HepG2 (cell line): ENCODE measurements around the gene NES. TPM values are rescaled to one million over a fixed set of nuclear protein-coding genes. Genes with fewer than 3 reads are reported as not detected.

ENCODE experiments used
- HHEX ChIP-seq: IDR thresholded peaks from 2 replicates; pipeline ENCODE4 v1.6.1; 2016; ENCODE audit warnings: control low read depth
- HMG20B ChIP-seq: conservative IDR thresholded peaks from 2 replicates; pipeline ENCODE4 v1.6.1; 2016; ENCODE audit warnings: missing genetic modification reagents, missing compliant biosample characterization
- HNRNPLL ChIP-seq: fragments of 200-400 bp; formaldehyde crosslinking; IDR thresholded peaks from 2 replicates; pipeline ENCODE4 v1.6.1; 2017; ENCODE audit warnings: mild to moderate bottlenecking, low read depth, low read length; ENCODE audit not compliant: poor library complexity, severe bottlenecking
- MXD4 ChIP-seq: IDR thresholded peaks from 2 replicates; pipeline ENCODE4 v1.6.1; 2016; ENCODE audit warnings: mild to moderate bottlenecking, missing biosample characterization, missing genetic modification reagents
- PAF1 ChIP-seq: IDR thresholded peaks from 2 replicates; pipeline ENCODE4 v1.6.1; 2016; ENCODE audit warnings: missing genetic modification reagents, missing compliant biosample characterization
- SUZ12 ChIP-seq: fragments of 150-350 bp; IDR thresholded peaks from 2 replicates; pipeline ENCODE4 v1.6.1; 2014; ENCODE audit warnings: low read depth, low read length
- ZNF124 ChIP-seq: sonication (generic); formaldehyde crosslinking; IDR thresholded peaks from 2 replicates; pipeline ENCODE4 v1.4.0; 2020; ENCODE audit warnings: missing genetic modification reagents
- ZNF17 ChIP-seq: sonication (generic); formaldehyde crosslinking; IDR thresholded peaks from 2 replicates; pipeline ENCODE4 v1.5.0; 2020; ENCODE audit warnings: mild to moderate bottlenecking, missing genetic modification reagents
- ZNF333 ChIP-seq: sonication (generic); formaldehyde crosslinking; IDR thresholded peaks from 2 replicates; pipeline ENCODE4 v1.4.0; 2020; ENCODE audit warnings: mild to moderate bottlenecking, missing genetic modification reagents, borderline replicate concordance
- polyA plus RNA-seq, 8 experiments: library from polyadenylated mRNA; depleted of rRNA in 3 of 8; stranded (reverse) in 7 of 8; unstranded in 1 of 8; fragments of >200 nt; fragmentation: Illumina TruSeq in 4 of 8; extraction: Trizol in 4 of 8; gene quantifications; 2 replicates each; pipeline versions ENCODE4 v1.2.1 to v1.2.3, GENCODE V29; 2011 to 2016; ENCODE audit warnings: low read depth in 4 of 8, missing spikeins in 1 of 8, mixed read lengths in 1 of 8; ENCODE audit not compliant: insufficient read depth in 1 of 8
- total RNA-seq, 5 experiments: library from RNA; depleted of rRNA; stranded (reverse); fragments of >200 nt; fragmentation: Illumina TruSeq; extraction: Trizol; gene quantifications; 2 replicates each; pipeline ENCODE4 v1.2.3, GENCODE V29; 2016; ENCODE audit warnings: low read depth in 1 of 5
- TF ChIP-seq, protein P1 (sequence below): sonication (generic); formaldehyde crosslinking; IDR thresholded peaks from 2 replicates; pipeline ENCODE4 v1.4.0; 2020; ENCODE audit warnings: missing genetic modification reagents
- TF ChIP-seq, protein P2 (sequence below): sonication (generic); formaldehyde crosslinking; IDR thresholded peaks from 2 replicates; pipeline ENCODE4 v1.4.0; 2020; ENCODE audit warnings: missing genetic modification reagents, borderline replicate concordance
- TF ChIP-seq, protein P3 (sequence below): sonication (generic); formaldehyde crosslinking; IDR thresholded peaks from 2 replicates; pipeline ENCODE4 v1.9.0; 2021; ENCODE audit warnings: missing genetic modification reagents, borderline replicate concordance
- TF ChIP-seq, protein P4 (sequence below): sonication (generic); formaldehyde crosslinking; IDR thresholded peaks from 2 replicates; pipeline ENCODE4 v1.5.0; 2020; ENCODE audit warnings: missing genetic modification reagents
- TF ChIP-seq, protein P5 (sequence below): sonication (generic); formaldehyde crosslinking; IDR thresholded peaks from 2 replicates; pipeline ENCODE4 v1.5.1; 2020; ENCODE audit warnings: missing genetic modification reagents, mild to moderate bottlenecking, borderline replicate concordance
- TF ChIP-seq, protein P6 (sequence below): sonication (generic); formaldehyde crosslinking; IDR thresholded peaks from 2 replicates; pipeline ENCODE4 v1.8.0; 2022; ENCODE audit warnings: missing genetic modification reagents, mild to moderate bottlenecking, moderate library complexity, borderline replicate concordance

The NES gene
- total and polyA plus RNA-seq, 2 of the 13 experiments (the other 11 are each of a cell fraction or from before 2014, with no cell fraction given): 1.7 to 16.6 TPM

DNA sequence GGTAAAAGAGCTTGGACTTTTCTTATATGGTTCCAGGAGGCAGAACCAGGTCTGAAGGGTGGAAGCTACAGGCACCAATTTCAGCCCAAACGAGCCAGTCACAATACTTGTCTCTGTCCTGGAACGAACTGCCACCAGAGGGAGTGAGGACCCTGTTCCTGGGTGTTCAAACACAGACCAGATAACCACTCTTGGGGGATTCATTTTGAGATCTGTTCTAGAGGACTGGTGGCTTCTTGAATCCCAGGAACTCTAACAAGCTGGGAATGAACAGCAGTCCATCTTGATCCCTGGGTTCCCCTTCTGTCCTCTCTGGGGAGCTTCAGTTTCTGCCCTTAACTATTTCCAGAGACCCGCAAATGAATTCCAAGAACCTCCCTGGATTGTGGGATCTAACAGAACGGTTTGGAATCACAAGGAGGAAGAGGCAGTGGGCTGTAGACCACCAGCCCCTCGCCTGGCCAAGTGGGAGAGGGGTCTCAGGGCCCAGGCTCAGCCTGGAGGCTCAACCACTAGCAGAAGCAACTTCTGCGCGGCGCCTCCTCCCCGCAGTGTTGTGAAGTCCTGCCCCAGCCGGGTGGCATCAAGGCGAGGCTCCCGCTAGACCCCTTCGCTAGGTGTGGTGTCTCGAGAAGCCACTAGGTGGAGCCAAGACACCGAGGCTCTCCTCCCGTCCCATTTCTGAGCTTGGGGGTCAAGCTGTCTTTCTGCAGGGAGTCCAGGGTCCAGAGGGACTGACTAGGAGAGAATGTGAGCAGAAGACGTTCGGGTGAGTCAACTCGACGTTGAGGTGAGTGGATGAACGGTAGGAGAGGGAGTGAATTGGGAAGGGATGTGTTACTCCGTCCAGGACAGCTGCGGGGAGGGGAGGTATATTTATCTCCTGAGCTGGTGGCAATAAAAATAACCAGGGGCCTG, 12.1 kb upstream of the NES start (continued):
- TF ChIP-seq, protein P1, sequence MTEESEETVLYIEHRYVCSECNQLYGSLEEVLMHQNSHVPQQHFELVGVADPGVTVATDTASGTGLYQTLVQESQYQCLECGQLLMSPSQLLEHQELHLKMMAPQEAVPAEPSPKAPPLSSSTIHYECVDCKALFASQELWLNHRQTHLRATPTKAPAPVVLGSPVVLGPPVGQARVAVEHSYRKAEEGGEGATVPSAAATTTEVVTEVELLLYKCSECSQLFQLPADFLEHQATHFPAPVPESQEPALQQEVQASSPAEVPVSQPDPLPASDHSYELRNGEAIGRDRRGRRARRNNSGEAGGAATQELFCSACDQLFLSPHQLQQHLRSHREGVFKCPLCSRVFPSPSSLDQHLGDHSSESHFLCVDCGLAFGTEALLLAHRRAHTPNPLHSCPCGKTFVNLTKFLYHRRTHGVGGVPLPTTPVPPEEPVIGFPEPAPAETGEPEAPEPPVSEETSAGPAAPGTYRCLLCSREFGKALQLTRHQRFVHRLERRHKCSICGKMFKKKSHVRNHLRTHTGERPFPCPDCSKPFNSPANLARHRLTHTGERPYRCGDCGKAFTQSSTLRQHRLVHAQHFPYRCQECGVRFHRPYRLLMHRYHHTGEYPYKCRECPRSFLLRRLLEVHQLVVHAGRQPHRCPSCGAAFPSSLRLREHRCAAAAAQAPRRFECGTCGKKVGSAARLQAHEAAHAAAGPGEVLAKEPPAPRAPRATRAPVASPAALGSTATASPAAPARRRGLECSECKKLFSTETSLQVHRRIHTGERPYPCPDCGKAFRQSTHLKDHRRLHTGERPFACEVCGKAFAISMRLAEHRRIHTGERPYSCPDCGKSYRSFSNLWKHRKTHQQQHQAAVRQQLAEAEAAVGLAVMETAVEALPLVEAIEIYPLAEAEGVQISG: no peak
- TF ChIP-seq HNRNPLL (peak; percentile 21), MXD4 (CRISPR knock-in tag) (no peak), ZNF333 (CRISPR knock-in tag) (no peak), SUZ12 (no peak), ZNF124 (CRISPR knock-in tag) (no peak), HHEX (CRISPR knock-in tag) (no peak), ZNF17 (CRISPR knock-in tag) (no peak), PAF1 (no peak), HMG20B (CRISPR knock-in tag) (no peak)
- TF ChIP-seq, protein P2, sequence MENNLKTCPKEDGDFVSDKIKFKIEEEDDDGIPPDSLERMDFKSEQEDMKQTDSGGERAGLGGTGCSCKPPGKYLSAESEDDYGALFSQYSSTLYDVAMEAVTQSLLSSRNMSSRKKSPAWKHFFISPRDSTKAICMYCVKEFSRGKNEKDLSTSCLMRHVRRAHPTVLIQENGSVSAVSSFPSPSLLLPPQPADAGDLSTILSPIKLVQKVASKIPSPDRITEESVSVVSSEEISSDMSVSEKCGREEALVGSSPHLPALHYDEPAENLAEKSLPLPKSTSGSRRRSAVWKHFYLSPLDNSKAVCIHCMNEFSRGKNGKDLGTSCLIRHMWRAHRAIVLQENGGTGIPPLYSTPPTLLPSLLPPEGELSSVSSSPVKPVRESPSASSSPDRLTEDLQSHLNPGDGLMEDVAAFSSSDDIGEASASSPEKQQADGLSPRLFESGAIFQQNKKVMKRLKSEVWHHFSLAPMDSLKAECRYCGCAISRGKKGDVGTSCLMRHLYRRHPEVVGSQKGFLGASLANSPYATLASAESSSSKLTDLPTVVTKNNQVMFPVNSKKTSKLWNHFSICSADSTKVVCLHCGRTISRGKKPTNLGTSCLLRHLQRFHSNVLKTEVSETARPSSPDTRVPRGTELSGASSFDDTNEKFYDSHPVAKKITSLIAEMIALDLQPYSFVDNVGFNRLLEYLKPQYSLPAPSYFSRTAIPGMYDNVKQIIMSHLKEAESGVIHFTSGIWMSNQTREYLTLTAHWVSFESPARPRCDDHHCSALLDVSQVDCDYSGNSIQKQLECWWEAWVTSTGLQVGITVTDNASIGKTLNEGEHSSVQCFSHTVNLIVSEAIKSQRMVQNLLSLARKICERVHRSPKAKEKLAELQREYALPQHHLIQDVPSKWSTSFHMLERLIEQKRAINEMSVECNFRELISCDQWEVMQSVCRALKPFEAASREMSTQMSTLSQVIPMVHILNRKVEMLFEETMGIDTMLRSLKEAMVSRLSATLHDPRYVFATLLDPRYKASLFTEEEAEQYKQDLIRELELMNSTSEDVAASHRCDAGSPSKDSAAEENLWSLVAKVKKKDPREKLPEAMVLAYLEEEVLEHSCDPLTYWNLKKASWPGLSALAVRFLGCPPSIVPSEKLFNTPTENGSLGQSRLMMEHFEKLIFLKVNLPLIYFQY (CRISPR knock-in tag): no peak
- TF ChIP-seq, protein P3, sequence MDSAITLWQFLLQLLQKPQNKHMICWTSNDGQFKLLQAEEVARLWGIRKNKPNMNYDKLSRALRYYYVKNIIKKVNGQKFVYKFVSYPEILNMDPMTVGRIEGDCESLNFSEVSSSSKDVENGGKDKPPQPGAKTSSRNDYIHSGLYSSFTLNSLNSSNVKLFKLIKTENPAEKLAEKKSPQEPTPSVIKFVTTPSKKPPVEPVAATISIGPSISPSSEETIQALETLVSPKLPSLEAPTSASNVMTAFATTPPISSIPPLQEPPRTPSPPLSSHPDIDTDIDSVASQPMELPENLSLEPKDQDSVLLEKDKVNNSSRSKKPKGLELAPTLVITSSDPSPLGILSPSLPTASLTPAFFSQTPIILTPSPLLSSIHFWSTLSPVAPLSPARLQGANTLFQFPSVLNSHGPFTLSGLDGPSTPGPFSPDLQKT (CRISPR knock-in tag): no peak
- TF ChIP-seq, protein P4, sequence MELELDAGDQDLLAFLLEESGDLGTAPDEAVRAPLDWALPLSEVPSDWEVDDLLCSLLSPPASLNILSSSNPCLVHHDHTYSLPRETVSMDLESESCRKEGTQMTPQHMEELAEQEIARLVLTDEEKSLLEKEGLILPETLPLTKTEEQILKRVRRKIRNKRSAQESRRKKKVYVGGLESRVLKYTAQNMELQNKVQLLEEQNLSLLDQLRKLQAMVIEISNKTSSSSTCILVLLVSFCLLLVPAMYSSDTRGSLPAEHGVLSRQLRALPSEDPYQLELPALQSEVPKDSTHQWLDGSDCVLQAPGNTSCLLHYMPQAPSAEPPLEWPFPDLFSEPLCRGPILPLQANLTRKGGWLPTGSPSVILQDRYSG: no peak
- TF ChIP-seq, protein P5, sequence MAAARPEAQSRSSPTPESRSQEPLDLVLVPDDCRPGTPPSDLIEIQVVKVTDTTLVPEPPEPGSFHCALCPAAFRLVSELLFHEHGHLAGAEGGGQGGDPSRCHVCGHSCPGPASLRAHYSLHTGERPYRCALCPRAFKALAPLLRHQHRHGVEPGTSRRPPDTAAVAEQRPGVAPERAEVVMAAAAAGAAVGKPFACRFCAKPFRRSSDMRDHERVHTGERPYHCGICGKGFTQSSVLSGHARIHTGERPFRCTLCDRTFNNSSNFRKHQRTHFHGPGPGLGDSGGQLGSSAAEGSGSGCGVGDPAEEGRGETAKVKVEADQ (CRISPR knock-in tag): no peak
- TF ChIP-seq, protein P6, sequence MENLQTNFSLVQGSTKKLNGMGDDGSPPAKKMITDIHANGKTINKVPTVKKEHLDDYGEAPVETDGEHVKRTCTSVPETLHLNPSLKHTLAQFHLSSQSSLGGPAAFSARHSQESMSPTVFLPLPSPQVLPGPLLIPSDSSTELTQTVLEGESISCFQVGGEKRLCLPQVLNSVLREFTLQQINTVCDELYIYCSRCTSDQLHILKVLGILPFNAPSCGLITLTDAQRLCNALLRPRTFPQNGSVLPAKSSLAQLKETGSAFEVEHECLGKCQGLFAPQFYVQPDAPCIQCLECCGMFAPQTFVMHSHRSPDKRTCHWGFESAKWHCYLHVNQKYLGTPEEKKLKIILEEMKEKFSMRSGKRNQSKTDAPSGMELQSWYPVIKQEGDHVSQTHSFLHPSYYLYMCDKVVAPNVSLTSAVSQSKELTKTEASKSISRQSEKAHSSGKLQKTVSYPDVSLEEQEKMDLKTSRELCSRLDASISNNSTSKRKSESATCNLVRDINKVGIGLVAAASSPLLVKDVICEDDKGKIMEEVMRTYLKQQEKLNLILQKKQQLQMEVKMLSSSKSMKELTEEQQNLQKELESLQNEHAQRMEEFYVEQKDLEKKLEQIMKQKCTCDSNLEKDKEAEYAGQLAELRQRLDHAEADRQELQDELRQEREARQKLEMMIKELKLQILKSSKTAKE (CRISPR knock-in tag): no peak
